Esophagus mucosa (tissue), 1 donor: ENCODE measurements around the gene GOLGA2. TPM values are rescaled to one million over a fixed set of nuclear protein-coding genes. Genes with fewer than 3 reads are reported as not detected.
A peak's percentile ranks its signal among the peaks of the same experiment; 100 is the strongest.

Source experiments
- ATAC-seq: fragments of 200-7000 bp; cut with Tn5 transposase; one replicate; pipeline ENCODE4 v1.9.1; 2020
- total RNA-seq: library from RNA; stranded (reverse); gene quantifications from one replicate; pipeline ENCODE4 v1.2.4, GENCODE V29; 2023
- donor health status: DM: yes; HTN: yes; CAD: no.

GOLGA2 gene
- 68.3 TPM for total RNA-seq

GRCh38 chr9:128275198-128276007 is at the start of gene GOLGA2:
TSS of gene GOLGA2 (minus strand) at chr9:128276007. CDS start at chr9:128275976, 31 bp downstream.
- ATAC-seq: peak; percentile 57

GRCh38 chr9:128324401-128324800 is 48.6 kb upstream of the GOLGA2 start:
- ATAC-seq: no peak

GRCh38 chr9:128323791-128324190 is 48.0 kb upstream of the GOLGA2 start:
- ATAC-seq: no peak

- peak; percentile 6 for ATAC-seq
These were observed 47.5 kb upstream of the GOLGA2 start for GRCh38 chr9:128323212-128323730.

GRCh38 chr9:128322404-128323211 is 46.8 kb upstream of the GOLGA2 start, which contains the start of the genes COQ4 and TRUB2:
TSS of gene COQ4 (plus strand) at chr9:128322839. CDS start at chr9:128322859, 20 bp downstream.
TSS of gene TRUB2 (minus strand) at chr9:128322447. CDS start at chr9:128322408, 39 bp downstream.
- ATAC-seq: peak; percentile 85

GRCh38 chr9:128321879-128322403 is 46.1 kb upstream of the GOLGA2 start:
- ATAC-seq: no peak

GRCh38 chr9:128321343-128321742 is 45.5 kb upstream of the GOLGA2 start:
- no peak for ATAC-seq

GRCh38 chr9:128317629-128318028 is 41.8 kb upstream of the GOLGA2 start:
- peak; percentile 59 for ATAC-seq

GRCh38 chr9:128316421-128316820 is 40.6 kb upstream of the GOLGA2 start:
- no peak for ATAC-seq

- no peak for ATAC-seq
These were observed 38.9 kb upstream of the GOLGA2 start for GRCh38 chr9:128314697-128315096.

GRCh38 chr9:128310461-128310860 is 34.7 kb upstream of the GOLGA2 start:
- ATAC-seq: no peak

GRCh38 chr9:128309551-128309950 is 33.7 kb upstream of the GOLGA2 start:
- ATAC-seq: no peak

- ATAC-seq: peak; percentile 59
These were observed 29.1 kb upstream of the GOLGA2 start for GRCh38 chr9:128304971-128305288.

- no peak for ATAC-seq
These were observed 28.5 kb upstream of the GOLGA2 start for GRCh38 chr9:128304136-128304970.

GRCh38 chr9:128298535-128299482 is 23.0 kb upstream of the GOLGA2 start:
- peak; percentile 74 for ATAC-seq

- ATAC-seq: no peak
These were observed 21.5 kb upstream of the GOLGA2 start for GRCh38 chr9:128297221-128297773.

GRCh38 chr9:128296340-128297220 is 20.8 kb upstream of the GOLGA2 start:
- no peak for ATAC-seq

- ATAC-seq: no peak
These were observed 18.3 kb upstream of the GOLGA2 start for GRCh38 chr9:128294142-128294541.

- no peak for ATAC-seq
These were observed 17.3 kb upstream of the GOLGA2 start for GRCh38 chr9:128293091-128293490.

- no peak for ATAC-seq
These were observed 16.2 kb upstream of the GOLGA2 start for GRCh38 chr9:128292009-128292408.
